Spleen (tissue), 11 donors: ENCODE data around the gene ISM2. TPM values are rescaled to one million over a fixed set of nuclear protein-coding genes. Genes with fewer than 3 reads are reported as not detected.

ENCODE experiments used
- DNase-seq: peaks from one replicate; pipeline ENCODE4 v3.0.0-alpha.2; 2020
- H3K27ac ChIP-seq, 8 donors: fragments of 200-600 bp; sonication (generic) in 7 of 8; 1 replicate in 4 of 8; 2 replicates in 4 of 8; pipeline versions ENCODE4 v1.5.0 to v1.8.0; 2016 to 2021; ENCODE audit warnings: inconsistent platforms in 4 of 8, mild to moderate bottlenecking in 4 of 8, moderate library complexity in 1 of 8
- H3K27me3 ChIP-seq, 7 donors: fragments of 200-600 bp; sonication (generic) in 6 of 7; replicated peaks in 1 of 7; 1 replicate in 4 of 7; 2 replicates in 3 of 7; pipeline versions ENCODE4 v1.5.0 to v1.8.0; 2016 to 2021; ENCODE audit warnings: inconsistent platforms in 3 of 7, mild to moderate bottlenecking in 1 of 7
- H3K36me3 ChIP-seq, 6 donors: fragments of 200-600 bp; sonication (generic) in 5 of 6; 1 replicate in 4 of 6; 2 replicates in 2 of 6; pipeline versions ENCODE4 v1.5.0 to v1.8.0; 2016 to 2021; ENCODE audit warnings: inconsistent platforms in 2 of 6
- H3K4me1 ChIP-seq, 6 donors: fragments of 200-600 bp; sonication (generic) in 5 of 6; 1 replicate in 3 of 6; 2 replicates in 3 of 6; pipeline versions ENCODE4 v1.5.0 to v1.8.0; 2016 to 2021; ENCODE audit warnings: inconsistent platforms in 3 of 6
- H3K4me3 ChIP-seq, 8 donors: fragments of 200-600 bp; sonication (generic) in 7 of 8; 1 replicate in 4 of 8; 2 replicates in 4 of 8; pipeline versions ENCODE4 v1.5.0 to v1.8.0; 2016 to 2021; ENCODE audit warnings: inconsistent platforms in 4 of 8, mild to moderate bottlenecking in 4 of 8, moderate library complexity in 2 of 8
- H3K9me3 ChIP-seq, 8 donors: fragments of 200-600 bp; sonication (generic) in 7 of 8; 1 replicate in 4 of 8; 2 replicates in 4 of 8; pipeline versions ENCODE4 v1.5.0 to v1.8.0; 2016 to 2021; ENCODE audit warnings: inconsistent platforms in 4 of 8
- CTCF ChIP-seq, 11 experiments: fragments of 200-600 bp in 7 of 11; fragments of 450-650 bp in 4 of 11; sonication (generic) in 4 of 11; IDR thresholded peaks in 8 of 11; conservative IDR thresholded peaks in 3 of 11; 1 replicate in 7 of 11; 2 replicates in 4 of 11; pipeline versions ENCODE4 v1.4.0 to v1.8.0; 2016 to 2021; ENCODE audit warnings: antibody characterized with exemption in 11 of 11, inconsistent platforms in 4 of 11, mild to moderate bottlenecking in 1 of 11
- POLR2A ChIP-seq, 3 donors: fragments of 450-650 bp; IDR thresholded peaks; one replicate each; pipeline ENCODE4 v1.5.1; 2017; ENCODE audit warnings: antibody characterized with exemption in 3 of 3, mild to moderate bottlenecking in 1 of 3
- POLR2AphosphoS5 ChIP-seq, 3 donors: sonication (generic); formaldehyde crosslinking; IDR thresholded peaks; one replicate each; pipeline ENCODE4 v1.5.1; 2017; ENCODE audit warnings: antibody characterized with exemption in 3 of 3
- WGBS, 5 donors: extraction: QIAGEN DNeasy Blood & Tissue Kit in 3 of 5; methylation state at CpG; one replicate each; pipeline versions ENCODE4 v1.1.5 to v1.1.7; 2013 to 2018; 5-methylcytosine and 5-hydroxymethylcytosine counted together
- intact Hi-C: fragments of 100-400 bp; cut with DNase I; formaldehyde crosslinking; loops from one replicate; pipeline ENCODE4 v1.15.0; 2023; ENCODE audit warnings: low total_unique reads
- polyA plus RNA-seq, 3 donors: library from polyadenylated mRNA; stranded (reverse); fragments of 200-250 nt; gene quantifications; one replicate each; pipeline ENCODE4 v1.2.1, GENCODE V29; 2013
- small RNA-seq, 4 donors: library from RNA; depleted of rRNA; stranded (forward); fragments of <200 nt; gene quantifications; one replicate each; pipeline ENCODE3, GENCODE V24; 2016
- total RNA-seq, 7 donors: library from RNA; depleted of rRNA in 3 of 7; stranded (reverse); fragments of >200 nt in 3 of 7; fragmentation: NEBNext Ultra II Directional in 4 of 7; extraction: Animal tissue kit (Norgen Biotek cat#: 25700) in 4 of 7; gene quantifications; one replicate each; pipeline versions ENCODE4 v1.1.0 to v1.2.1, GENCODE V29; 2016 to 2021
- donor health status: healthy with polysubstance abuse.
- donor health status: DM: no; HTN: no; CAD: no; lungs with moderate emphysema.
- donor health status: DM: no; HTN: no; CAD: no.
- donor health status: Bipolar disorder and iron deficiency.
- donor health status: healthy.
- donor health status: DM: no; HTN: no; CAD: no.
- donor health status: DM: yes; HTN: yes; CAD: no.

ISM2 gene
- total and polyA plus RNA-seq, 10 donors: 0.13 to 0.56 (median 0.43) TPM; not detected in 5

GRCh38 chr14:77426396-77426795 is 72.2 kb downstream of the ISM2 start:
- H3K27me3 ChIP-seq: no peaks in the 10 kb centered on the region
- no peak overlapping the region for H3K4me3 ChIP-seq
- intact Hi-C loops: no loop called here
- H3K27ac ChIP-seq: no peak overlapping the region
- no peak for TF ChIP-seq POLR2A (IDR thresholded peaks at IDR 0.05)
- TF ChIP-seq POLR2AphosphoS5 (IDR thresholded peaks at IDR 0.05): no peak
- no peak for TF ChIP-seq CTCF (IDR thresholded peaks at IDR 0.05 in 8 of 11, conservative IDR thresholded peaks at IDR 0.05 in 3 of 11)
- H3K9me3 ChIP-seq: peaks cover 0 to under 1% (median 0%) of the 10 kb centered on the region in 8 donors
- no peaks in the 10 kb centered on the region for H3K4me1 ChIP-seq
- DNase-seq: no peak
- peaks cover 0 to 100% (median 86%) of the 10 kb centered on the region in 6 donors for H3K36me3 ChIP-seq
- 93 to 98% (median 96%) methylated on average over 3 of the region's 3 CpGs for WGBS, 5 donors

- intact Hi-C loops: no loop called here
- WGBS, 5 donors: 95 to 99% (median 95%) methylated on average over 3 of the region's 3 CpGs
- Histone ChIP-seq H3K27ac (no peak overlapping the region), H3K9me3 (peaks cover 0 to 16% (median 12%) of the 10 kb centered on the region in 8 donors), H3K4me3 (no peak overlapping the region), H3K4me1 (no peaks in the 10 kb centered on the region), H3K27me3 (no peaks in the 10 kb centered on the region), H3K36me3 (peaks cover 0 to 94% (median 78%) of the 10 kb centered on the region in 6 donors)
- no peak for TF ChIP-seq POLR2A (IDR thresholded peaks at IDR 0.05)
- TF ChIP-seq POLR2AphosphoS5 (IDR thresholded peaks at IDR 0.05): no peak
- no peak for TF ChIP-seq CTCF (IDR thresholded peaks at IDR 0.05 in 8 of 11, conservative IDR thresholded peaks at IDR 0.05 in 3 of 11)
- no peak for DNase-seq
These were observed 73.8 kb downstream of the ISM2 start for GRCh38 chr14:77424862-77425261.

Small RNA genes lying within 50 kb of the gene (small RNA-seq; reads per million reads assigned to genes)
- gene RF00404: 0 reads per million in 4 donors
- gene RN7SL587P: 0 reads per million in 4 donors

Other genes with a start within 250 kb of the ISM2 start
- not detected for gene NGB, start 227.6 kb downstream of the ISM2 start, total RNA-seq
- not detected for gene NGB, start 227.6 kb downstream of the ISM2 start, polyA plus RNA-seq
- 10 to 100 TPM; 10.1 to 23.6 (median 18.8) TPM for gene POMT2, start 177.9 kb downstream of the ISM2 start, total RNA-seq
- gene POMT2, start 177.9 kb downstream of the ISM2 start, polyA plus RNA-seq: 10 to 100 TPM in 2 of 3 donors, 1 to 10 TPM in 1; 5.4 to 16.8 (median 16.4) TPM
- 10 to 100 TPM in 6 of 7 donors, 1 to 10 TPM in 1; 7.8 to 21.7 (median 14.8) TPM for gene GSTZ1, start 177.8 kb downstream of the ISM2 start, total RNA-seq
- 10 to 100 TPM; 15.9 to 29.1 (median 19.3) TPM for gene GSTZ1, start 177.8 kb downstream of the ISM2 start, polyA plus RNA-seq
- gene TMED8, start 121.7 kb downstream of the ISM2 start, total RNA-seq: 10 to 100 TPM; 18.8 to 32.3 (median 22.4) TPM
- 10 to 100 TPM in 1 of 3 donors, 1 to 10 TPM in 2; 8.1 to 10.8 (median 8.3) TPM for gene TMED8, start 121.7 kb downstream of the ISM2 start, polyA plus RNA-seq
- gene SAMD15, start 121.4 kb downstream of the ISM2 start, total RNA-seq: 1 to 10 TPM in 2 of 7 donors, under 1 TPM in 5; 0.32 to 1.7 (median 0.79) TPM
- under 1 TPM in 2 of 3 donors, not detected in 1; 0.15 to 0.22 TPM for gene SAMD15, start 121.4 kb downstream of the ISM2 start, polyA plus RNA-seq
- 1 to 10 TPM in 2 of 7 donors, under 1 TPM in 5; 0.46 to 1.2 (median 0.82) TPM for gene NOXRED1, start 75.3 kb downstream of the ISM2 start, total RNA-seq
- under 1 TPM; 0.30 to 0.59 (median 0.32) TPM for gene NOXRED1, start 75.3 kb downstream of the ISM2 start, polyA plus RNA-seq
- 10 to 100 TPM; 13.4 to 24.3 (median 18.5) TPM for gene VIPAS39, start 41.2 kb downstream of the ISM2 start, total RNA-seq
- 10 to 100 TPM in 1 of 3 donors, 1 to 10 TPM in 2; 9.8 to 10.8 (median 9.8) TPM for gene VIPAS39, start 41.2 kb downstream of the ISM2 start, polyA plus RNA-seq
- 100 to 1,000 TPM in 1 of 7 donors, 10 to 100 TPM in 6; 55.2 to 126 (median 95.0) TPM for gene AHSA1, start 40.7 kb downstream of the ISM2 start, total RNA-seq
- 10 to 100 TPM; 41.5 to 81.0 (median 73.6) TPM for gene AHSA1, start 40.7 kb downstream of the ISM2 start, polyA plus RNA-seq
- 100 to 1,000 TPM in 1 of 7 donors, 10 to 100 TPM in 6; 62.0 to 103 (median 79.7) TPM for gene SPTLC2, start 117.8 kb upstream of the ISM2 start, total RNA-seq
- gene SPTLC2, start 117.8 kb upstream of the ISM2 start, polyA plus RNA-seq: 10 to 100 TPM in 1 of 3 donors, 1 to 10 TPM in 2; 7.0 to 10.9 (median 7.3) TPM
- 10 to 100 TPM; 10.8 to 17.7 (median 13.2) TPM for gene ALKBH1, start 209.2 kb upstream of the ISM2 start, total RNA-seq
- 10 to 100 TPM in 1 of 3 donors, 1 to 10 TPM in 2; 7.7 to 10.1 (median 9.8) TPM for gene ALKBH1, start 209.2 kb upstream of the ISM2 start, polyA plus RNA-seq
- 100 to 1,000 TPM in 3 of 7 donors, 10 to 100 TPM in 4; 43.1 to 265 (median 63.6) TPM for gene SLIRP, start 209.3 kb upstream of the ISM2 start, total RNA-seq
- gene SLIRP, start 209.3 kb upstream of the ISM2 start, polyA plus RNA-seq: 100 to 1,000 TPM; 157 to 213 (median 199) TPM